GM12801 (cell line): ENCODE data around the gene GRIP1.

Experiments used
- CTCF ChIP-seq: IDR thresholded peaks from one replicate; pipeline ENCODE4 v1.5.1; 2011; ENCODE audit warnings: control low read depth; ENCODE audit not compliant: insufficient read length; ENCODE audit errors: extremely low read depth

Gene GRIP1

GRCh38 chr12:66533767-66534166 lies 145.1 kb downstream of the GRIP1 start:
- TF ChIP-seq CTCF = no peak

- no peak for TF ChIP-seq CTCF
Measured at GRCh38 chr12:66531766-66532165, 147.1 kb downstream of the GRIP1 start.

- TF ChIP-seq CTCF = no peak
Measured at GRCh38 chr12:66529934-66530333, 148.9 kb downstream of the GRIP1 start.

GRCh38 chr12:66516561-66516960 lies 162.3 kb downstream of the GRIP1 start:
- no peak for TF ChIP-seq CTCF

- no peak for TF ChIP-seq CTCF
Measured at GRCh38 chr12:66516133-66516532, 162.7 kb downstream of the GRIP1 start.

GRCh38 chr12:66514581-66514980 lies 164.3 kb downstream of the GRIP1 start:
- TF ChIP-seq CTCF = no peak

- no peak for TF ChIP-seq CTCF
Measured at GRCh38 chr12:66508025-66508424, 170.9 kb downstream of the GRIP1 start.

GRCh38 chr12:66503746-66504145 lies 175.1 kb downstream of the GRIP1 start:
- no peak for TF ChIP-seq CTCF
